ENCODE measurements around the gene TLCD3B.

GRCh38 chr16:30030011-30030685 lies 923 bp downstream of the TLCD3B start:
- TF ChIP-seq EZH2phosphoT487 (IDR thresholded peaks at IDR 0.05; ENCODE audit: insufficient read depth, low read depth): no peak
- TF ChIP-seq EZH2 (IDR thresholded peaks at IDR 0.05; ENCODE audit: insufficient read depth, poor library complexity, severe bottlenecking): no peak

Measured in GM23248 (cell line).